Measurements from ENCODE around the gene HUS1.

DNA sequence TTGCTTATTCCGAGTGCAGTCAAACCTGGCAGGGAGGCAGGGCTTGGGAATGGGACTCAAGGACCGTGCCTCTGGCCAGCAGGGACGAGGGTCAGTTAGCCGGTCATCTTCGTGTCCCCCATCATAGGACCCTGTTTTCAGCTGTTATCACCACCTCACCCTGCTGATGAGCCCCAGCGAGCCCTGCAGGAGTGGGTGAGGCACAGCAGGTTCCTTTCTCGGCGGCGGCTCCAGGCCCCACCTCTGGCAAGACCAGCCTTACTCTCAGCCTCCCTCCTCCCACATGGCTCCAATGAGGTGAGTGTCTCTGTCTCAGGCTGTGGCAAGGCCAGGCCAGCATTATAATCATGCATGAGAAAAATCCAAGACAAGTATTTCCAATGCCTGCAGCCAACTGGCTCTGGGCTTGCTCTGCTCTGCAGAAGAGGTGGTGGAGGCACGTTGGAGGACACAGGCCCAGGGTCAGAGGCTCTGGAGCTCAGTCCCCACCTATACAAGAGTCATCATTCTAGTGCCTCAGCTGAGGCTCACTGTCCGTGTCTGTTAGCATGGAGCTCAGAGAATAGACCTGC, 46.9 kb downstream of the HUS1 start:
- TF ChIP-seq POLR2A (IDR thresholded peaks at IDR 0.05; ENCODE audit: low read depth, low read length) (no peak), TAF1 (IDR thresholded peaks at IDR 0.05; ENCODE audit: borderline replicate concordance, low read depth, low read length) (no peak), POLR2AphosphoS5 (IDR thresholded peaks at IDR 0.05; ENCODE audit: low read depth, low read length) (no peak)

Data from GM12892 (cell line).